HG02798 (cell line): ENCODE data around the gene POU5F1.

Experiments
- ATAC-seq: cut with Tn5 transposase; IDR thresholded peaks from one replicate; pipeline ENCODE4 v1.9.1; 2021; ENCODE audit warnings: mild to moderate bottlenecking; ENCODE audit not compliant: unreplicated experiment, poor library complexity

The POU5F1 gene

GRCh38 chr6:31118178-31118577, 52.3 kb downstream of the POU5F1 start:
- ATAC-seq, result no peak

- ATAC-seq, result no peak
Observed at GRCh38 chr6:31116661-31117385, 53.7 kb downstream of the POU5F1 start.

GRCh38 chr6:31115941-31116560, 54.4 kb downstream of the POU5F1 start:
- ATAC-seq, result no peak

- ATAC-seq, result no peak
Observed at GRCh38 chr6:31114970-31115849, 55.3 kb downstream of the POU5F1 start.

- no peak for ATAC-seq
Observed at GRCh38 chr6:31114541-31114878, 56.0 kb downstream of the POU5F1 start, which contains the start of gene PSORS1C1. TSS of gene PSORS1C1 (plus strand) at chr6:31114800. CDS start at chr6:31129633, 14,833 bp downstream.
